A549 treated with DMSO at 1 μM for 4 hours (cell line): Measurements from ENCODE around the gene GPI. TPM values are rescaled to one million over a fixed set of nuclear protein-coding genes. Genes with fewer than 3 reads are reported as not detected.

ENCODE experiments used
- total RNA-seq: library from RNA; stranded (reverse); fragments of 200-300 nt; extraction: Qiagen RNA extraction; gene quantifications from 5 replicates; pipeline ENCODE4 v1.2.3, GENCODE V29; 2022; ENCODE audit warnings: low read depth

Gene GPI
- total RNA-seq: 669 to 794 TPM (median 742 TPM) in 5 replicates

GRCh38 chr19:34364830-34365462 lies at the start of gene GPI:
Gene GPI (plus strand): TSS chr19:34365196. CDS start chr19:34365267, 71 bp downstream.

GRCh38 chr19:34404109-34404909 lies 39.3 kb downstream of the GPI start, which contains the start of gene PDCD2L:
Gene PDCD2L (plus strand): TSS chr19:34404399. CDS start chr19:34404431, 32 bp downstream.

Other genes starting within 250 kb of the GPI start
- gene LSM14A, start 192.7 kb upstream of the GPI start, total RNA-seq: 215 to 301 TPM (median 243 TPM) in 5 replicates
- 9.5 to 14.0 TPM (median 12.8 TPM) in 5 replicates for gene GARRE1, start 110.6 kb upstream of the GPI start, total RNA-seq
- gene PDCD2L, start 39.2 kb downstream of the GPI start, total RNA-seq: 27.4 to 35.9 TPM (median 33.8 TPM) in 5 replicates
- 259 to 326 TPM (median 315 TPM) in 5 replicates for gene UBA2, start 63.2 kb downstream of the GPI start, total RNA-seq
- 24.9 to 32.8 TPM (median 32.0 TPM) in 5 replicates for gene WTIP, start 116.6 kb downstream of the GPI start, total RNA-seq